ENCODE data around the gene XPC. TPM values are rescaled to one million over a fixed set of nuclear protein-coding genes. Genes with fewer than 3 reads are reported as not detected.
"Not testable (repeated sequence)": the region's sequence is repeated elsewhere in the genome, so short reads cannot be mapped to it uniquely, and the experiment has no call there.

Gene XPC
- total RNA-seq, 1 experiment from 2014 or later, result 13.0 TPM

DNA sequence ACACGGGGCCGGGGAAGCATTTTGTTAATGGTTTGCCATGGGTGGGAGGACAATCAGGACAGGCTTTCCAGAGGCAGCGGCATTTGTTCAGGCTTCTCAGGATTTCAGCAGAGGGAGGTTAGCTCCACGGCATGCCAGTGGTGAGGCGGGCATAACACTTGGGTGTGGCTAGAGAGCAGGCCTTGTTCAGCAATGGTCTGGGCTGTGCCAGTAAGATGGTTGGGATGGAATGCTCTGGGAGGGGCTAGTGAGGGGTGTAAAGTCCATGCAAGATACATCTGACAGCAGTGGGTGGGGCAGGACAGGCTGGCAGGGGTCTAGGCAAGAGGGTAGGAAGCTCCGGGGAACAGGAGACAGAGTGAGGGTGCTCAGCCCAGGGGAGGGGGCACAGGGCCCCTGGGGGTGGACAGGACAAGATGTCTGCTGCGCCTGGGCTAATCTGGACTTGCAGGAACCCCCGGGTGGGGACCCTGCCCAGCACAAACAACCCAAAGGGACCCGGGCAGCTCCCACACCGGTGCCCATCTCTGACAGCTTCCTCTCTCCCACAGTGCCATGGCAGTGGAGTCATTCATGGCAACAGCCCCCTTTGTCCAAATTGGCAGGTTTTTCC lies 45.1 kb downstream of the XPC start:
- no peak for DNase-seq (ENCODE audit: low read depth)

DNA sequence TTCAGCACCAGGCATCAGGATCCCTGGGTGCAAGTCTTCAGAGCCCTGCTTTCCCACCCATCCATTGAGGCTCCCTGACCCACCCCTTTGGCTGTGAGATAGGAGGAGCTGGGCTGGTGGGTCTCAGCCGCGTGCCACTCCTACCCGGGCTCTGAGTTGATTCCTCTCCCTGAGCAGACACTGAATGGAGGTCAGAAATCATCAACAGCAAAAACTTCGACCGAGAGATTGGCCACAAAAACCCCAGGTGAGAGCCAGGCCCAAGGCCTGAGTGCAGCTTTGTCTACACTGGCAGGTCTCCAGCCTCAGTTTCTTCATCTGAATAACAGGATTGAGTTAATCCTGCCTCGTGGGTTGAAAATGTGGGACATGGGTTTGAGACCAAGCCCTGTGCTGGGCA lies 45.7 kb downstream of the XPC start:
- DNase-seq (ENCODE audit: low read depth), result no peak

DNA sequence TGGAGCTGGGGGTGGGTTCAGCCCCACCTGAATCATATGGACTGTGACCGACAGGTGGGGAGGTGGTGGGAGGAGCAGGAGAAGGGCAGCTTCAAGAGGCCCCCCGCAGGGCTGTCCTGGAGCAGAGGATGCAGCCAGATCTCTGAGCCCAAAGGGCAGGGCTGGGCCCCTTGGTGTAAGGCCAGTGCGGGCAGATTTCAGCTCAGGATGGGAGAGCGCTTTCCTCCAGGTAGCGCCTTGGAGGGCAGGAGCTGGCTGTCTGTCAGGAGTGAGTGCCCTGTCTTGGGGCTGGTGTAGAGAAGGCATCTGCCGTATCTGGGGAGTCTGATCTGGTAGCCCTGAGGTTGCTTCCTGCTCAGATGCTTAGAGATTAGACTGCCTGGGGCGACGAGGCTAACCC lies 46.3 kb downstream of the XPC start:
- no peak for DNase-seq (ENCODE audit: low read depth)

DNA sequence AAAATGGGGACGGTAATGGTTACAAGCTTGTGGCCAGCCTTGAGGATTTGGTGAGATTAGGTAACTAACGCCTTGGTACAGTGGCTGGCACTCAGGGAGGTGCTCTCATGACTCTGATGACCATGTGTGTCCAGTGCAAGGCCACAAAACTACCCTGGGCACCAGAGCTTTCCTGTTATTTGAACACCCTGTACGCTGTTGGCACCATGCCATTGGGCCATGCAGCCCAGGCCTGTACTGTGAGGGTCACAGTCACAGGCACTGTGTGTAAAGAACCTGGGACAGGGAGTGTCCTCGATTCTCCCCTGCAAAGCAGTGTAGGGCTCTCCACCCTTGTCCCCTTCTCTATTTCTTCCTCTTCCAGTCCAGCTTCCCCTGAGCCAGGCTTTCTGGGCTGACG lies 47.3 kb downstream of the XPC start:
- no peak for DNase-seq (ENCODE audit: low read depth)

DNA sequence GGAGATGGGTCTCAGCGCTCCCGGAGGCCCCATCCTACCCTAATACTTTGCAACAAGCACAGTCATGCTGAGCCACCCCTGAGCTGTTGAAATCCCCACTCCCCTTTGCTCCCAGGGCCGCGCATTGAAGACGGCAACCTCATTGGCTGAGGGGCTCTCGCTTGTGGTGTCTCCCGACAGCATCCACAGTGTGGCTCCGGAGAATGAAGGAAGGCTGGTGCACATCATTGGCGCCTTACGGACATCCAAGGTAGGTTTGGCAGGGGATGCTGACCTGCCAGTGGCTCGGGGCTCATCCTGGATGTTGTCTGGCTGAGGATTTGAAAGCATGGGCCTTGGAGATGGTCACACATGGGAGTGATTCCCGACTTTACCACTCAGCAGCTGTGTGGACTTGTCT lies 47.7 kb downstream of the XPC start:
- no peak for DNase-seq (ENCODE audit: low read depth)

DNA sequence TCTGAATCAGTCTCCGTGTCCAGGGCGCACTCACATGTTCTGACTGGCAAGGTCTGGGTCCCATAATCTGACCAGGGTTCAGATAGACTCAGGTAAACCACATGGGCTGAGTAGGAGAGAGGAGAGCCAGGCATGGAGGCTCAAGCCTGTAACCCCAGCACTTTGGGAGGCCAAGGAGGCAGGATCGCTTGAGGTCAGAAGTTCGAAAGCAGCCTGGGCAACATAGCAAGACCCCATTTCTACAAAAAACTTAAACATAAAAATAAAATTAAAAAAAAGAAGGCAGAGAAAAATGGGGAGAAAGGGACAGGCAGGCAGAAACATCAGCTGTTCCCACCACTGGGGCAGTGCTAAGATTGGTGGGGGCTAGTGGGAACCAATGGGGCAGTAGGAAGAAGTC lies 48.2 kb downstream of the XPC start:
- DNase-seq (ENCODE audit: low read depth), result no peak

DNA sequence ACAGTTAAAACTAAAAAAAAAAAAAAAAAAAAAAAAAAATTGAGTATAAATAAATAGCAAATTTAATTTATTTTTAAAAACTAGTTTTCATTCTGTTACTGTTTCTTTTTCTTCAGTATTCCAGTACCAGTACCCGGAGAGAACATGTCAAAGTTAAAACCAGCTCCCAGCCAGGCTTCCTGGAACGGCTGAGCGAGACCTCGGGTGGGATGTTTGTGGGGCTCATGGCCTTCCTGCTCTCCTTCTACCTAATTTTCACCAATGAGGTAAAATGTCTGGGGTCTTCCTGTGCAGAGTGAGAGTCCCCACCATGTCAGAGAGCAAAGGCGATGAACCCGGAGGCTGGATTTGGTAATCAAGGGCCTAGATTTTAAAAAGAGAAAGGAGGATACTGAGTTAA lies 49.1 kb downstream of the XPC start:
- no peak for DNase-seq (ENCODE audit: low read depth)

DNA sequence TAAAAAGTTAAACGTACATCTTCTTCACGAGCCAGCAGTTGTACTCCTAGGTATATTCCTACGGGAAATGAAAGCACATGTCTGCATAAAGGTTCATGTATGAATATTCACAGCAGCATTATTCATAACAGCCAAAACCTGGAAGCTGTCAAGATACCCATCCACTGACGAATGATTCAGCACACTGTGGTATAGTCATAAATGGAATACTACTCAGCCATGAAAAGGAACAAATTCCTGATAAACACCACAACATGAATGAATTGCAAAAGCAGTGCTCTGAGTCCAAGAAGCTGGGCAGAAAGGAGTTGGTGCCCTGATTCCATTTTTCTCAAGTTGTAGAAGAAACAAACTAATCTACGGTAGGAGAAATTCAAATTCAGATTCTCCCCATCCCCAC lies 49.7 kb downstream of the XPC start:
- no peak for DNase-seq (ENCODE audit: low read depth)

DNA sequence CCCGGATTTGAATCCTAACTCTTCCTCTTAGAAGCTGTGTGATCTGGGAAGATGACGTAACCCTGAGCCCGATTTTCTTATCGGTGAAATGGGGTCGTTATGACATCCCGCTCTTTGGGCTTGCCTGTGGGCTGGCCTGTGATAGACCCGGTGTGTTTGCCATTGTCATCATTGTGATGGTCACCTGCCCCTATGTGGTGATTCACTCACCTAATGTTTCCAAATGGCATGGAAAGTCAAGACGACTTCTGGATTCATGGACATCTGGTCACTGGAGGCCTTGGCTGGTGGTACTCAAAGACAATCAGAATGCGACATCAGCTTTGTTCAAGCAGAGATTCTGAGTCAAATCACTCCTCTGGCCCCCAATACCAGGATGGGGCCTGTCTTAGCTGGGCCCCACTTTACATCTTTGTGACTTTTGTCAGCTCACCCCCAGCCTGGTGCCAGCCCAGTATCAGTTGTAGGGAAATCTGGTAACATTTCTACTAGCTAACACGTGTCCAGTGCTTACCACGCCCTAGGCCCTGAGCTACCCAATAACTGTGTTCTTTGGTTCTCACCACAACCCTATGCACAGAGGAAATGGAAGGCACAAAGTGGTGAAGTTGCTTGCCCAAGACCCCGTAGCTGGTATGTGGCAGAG lies 50.8 kb downstream of the XPC start:
- no peak for DNase-seq (ENCODE audit: low read depth)

DNA sequence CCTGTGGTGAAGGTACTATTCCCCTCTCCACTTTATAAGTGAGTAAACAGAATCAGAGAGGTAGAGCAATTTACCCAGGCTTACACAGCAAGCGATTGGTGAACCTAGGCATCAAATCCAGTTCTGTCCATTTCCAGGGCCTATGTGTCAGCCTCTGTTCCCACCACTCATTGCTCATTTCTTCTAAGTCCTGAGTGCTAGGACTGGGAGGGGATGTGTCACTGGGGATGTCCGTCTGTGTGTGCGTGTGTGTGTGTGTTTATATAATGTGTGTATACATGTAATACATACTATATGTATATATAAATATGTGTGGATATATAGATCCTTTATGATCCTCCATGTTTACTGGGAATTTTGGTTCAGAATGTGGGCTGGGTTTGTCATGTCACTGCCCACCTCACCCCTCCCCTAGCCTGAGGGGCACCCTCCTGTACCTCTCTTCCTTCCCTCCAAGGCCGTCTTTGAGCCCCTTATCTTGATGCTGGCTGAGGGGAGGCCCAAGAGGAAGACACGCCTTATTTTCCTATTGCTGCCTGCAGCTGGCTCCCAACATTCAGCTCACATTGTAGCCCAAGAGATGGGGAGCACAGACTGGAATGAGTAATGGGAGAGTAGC lies 51.4 kb downstream of the XPC start:
- DNase-seq (ENCODE audit: low read depth), result no peak

DNA sequence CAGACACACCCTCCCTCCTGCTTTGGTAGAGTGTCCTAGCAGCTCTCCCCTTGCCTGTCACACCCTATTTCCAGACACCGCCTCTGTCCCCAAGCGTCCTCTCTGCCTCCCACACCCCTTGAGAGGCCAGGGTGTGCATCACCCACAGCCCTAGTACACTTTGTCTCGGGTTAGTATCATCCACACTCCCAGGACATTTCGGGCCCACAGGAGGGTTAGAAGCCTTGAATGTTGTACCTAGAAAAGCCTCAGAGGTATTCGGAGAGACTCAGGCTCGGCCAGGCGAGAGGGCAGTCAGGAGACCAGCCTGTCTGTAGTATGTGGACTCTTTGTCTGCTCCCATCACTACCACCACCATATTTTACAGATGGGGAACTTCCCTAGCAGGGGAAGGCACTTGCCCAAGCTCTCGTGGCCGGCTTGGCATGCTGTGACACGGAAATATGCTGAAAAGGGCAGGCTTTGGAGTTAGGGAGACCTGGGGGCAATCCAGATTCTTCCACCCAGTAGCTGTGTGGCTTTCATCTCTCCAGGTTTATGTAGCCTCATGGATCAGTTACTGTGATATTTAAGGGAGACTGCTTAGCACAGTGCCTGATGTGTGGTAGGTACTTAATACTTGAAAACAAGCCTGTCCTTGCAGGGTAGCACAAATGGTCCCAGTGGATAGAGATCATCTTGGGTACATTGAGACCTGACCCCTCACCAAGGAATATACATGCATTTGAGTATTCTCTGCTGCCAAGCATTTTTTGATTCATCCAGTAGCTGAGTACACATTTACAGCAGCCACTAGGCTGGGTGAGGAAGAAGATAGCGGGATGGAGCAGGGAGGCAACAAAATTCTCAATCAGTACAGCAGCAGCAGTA lies 52.1 kb downstream of the XPC start:
- no peak for DNase-seq (ENCODE audit: low read depth)

DNA sequence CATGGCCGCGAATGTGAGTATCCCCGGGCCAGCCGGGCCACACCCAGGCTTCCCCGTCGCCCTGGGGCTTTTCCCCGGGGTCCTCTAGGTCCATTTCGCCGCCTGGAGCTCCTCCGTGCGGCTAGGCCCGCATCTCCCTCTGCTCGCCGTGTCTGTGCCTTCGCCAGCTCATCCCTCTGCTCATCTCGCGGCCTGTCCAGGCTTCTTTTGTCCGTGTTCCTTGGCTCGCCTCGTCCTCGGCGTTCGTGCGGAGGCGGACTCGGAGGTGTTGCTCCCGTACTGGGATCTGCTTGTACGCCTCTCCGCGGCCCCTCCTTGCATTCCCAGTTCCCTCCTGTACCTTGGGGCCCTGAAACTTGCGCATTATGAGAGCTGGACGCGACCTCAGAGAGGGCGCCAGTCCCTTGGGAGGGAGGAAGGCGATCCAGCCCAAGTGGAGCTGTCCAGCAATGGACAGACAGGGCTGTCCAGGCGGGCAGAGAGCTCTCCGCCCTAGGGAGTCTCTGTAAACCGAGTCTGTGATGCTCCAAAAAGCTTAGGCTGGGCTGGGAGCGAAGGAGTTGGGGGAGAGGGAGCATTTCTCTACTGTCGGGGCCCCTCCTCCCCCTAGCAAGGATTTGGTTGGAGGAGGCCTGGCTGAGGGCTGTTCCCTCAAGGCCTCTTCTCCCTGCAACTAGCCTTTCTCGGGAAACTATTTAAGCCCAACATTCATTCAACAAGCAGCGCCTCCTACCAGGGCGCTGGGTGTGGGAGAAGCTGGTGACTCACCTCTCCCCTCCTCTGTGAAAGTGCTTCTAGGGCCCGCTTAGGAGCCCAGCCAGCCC lies 53.0 kb downstream of the XPC start:
- DNase-seq (ENCODE audit: low read depth), result peak; percentile 90

DNA sequence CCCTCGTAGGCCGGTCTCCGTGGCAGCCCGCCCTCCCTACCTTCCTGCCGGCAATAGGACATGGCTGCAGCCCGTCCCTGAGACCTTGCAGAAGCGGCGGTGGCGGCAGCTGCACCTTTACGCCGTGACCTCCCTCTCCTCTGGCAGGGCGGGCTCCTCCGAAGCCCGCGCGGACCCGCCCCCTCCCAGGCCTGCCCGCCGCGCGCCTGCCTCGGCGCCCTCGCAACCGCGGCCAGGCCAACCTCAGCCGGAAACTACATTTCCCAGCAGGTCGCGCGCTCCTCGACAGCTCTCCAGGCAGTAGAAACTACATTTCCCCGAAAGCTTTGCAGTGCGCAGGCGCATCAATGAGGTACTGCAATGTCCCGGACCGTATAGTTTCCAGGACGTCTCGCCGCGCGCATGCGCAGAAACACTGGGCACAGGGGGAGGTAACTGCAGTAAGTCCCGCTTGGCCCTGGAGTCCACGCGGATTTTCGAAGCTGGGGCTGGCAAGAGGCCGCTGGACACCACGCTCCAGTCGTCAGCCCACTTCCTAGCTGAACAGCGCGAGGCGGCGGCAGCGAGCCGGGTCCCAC lies 53.7 kb downstream of the XPC start, which contains the start of the genes CHCHD4 and TMEM43:
CHCHD4 (minus strand) TSS at position 256 of the 578 bp plus-strand sequence; CDS start at position 62, 194 bp downstream.
TMEM43 (plus strand) TSS at position 438 of the 578 bp plus-strand sequence. CDS start 142 bp downstream, outside the sequence.
- DNase-seq (ENCODE audit: low read depth), result peak; percentile 97

DNA sequence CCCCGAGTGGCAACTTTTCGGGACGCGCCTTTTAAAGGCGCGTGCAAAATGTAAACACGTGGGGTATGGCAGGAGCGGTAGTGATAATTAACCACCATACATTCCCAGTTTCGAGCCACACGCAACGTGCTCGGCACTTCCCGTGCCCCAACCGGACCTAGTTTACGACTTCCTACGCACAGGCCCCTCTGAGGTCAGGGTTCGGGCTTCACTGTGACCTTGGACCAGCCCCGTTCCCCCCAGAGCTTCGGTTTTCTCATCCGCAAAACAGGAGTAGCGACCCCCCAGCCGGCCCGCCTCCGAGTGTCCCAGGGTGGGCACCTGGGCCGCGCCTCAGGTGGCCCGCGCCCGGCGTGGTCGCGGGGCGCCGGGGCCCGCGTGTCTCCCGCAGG lies 54.2 kb downstream of the XPC start:
- peak; percentile 31 for DNase-seq (ENCODE audit: low read depth)

DNA sequence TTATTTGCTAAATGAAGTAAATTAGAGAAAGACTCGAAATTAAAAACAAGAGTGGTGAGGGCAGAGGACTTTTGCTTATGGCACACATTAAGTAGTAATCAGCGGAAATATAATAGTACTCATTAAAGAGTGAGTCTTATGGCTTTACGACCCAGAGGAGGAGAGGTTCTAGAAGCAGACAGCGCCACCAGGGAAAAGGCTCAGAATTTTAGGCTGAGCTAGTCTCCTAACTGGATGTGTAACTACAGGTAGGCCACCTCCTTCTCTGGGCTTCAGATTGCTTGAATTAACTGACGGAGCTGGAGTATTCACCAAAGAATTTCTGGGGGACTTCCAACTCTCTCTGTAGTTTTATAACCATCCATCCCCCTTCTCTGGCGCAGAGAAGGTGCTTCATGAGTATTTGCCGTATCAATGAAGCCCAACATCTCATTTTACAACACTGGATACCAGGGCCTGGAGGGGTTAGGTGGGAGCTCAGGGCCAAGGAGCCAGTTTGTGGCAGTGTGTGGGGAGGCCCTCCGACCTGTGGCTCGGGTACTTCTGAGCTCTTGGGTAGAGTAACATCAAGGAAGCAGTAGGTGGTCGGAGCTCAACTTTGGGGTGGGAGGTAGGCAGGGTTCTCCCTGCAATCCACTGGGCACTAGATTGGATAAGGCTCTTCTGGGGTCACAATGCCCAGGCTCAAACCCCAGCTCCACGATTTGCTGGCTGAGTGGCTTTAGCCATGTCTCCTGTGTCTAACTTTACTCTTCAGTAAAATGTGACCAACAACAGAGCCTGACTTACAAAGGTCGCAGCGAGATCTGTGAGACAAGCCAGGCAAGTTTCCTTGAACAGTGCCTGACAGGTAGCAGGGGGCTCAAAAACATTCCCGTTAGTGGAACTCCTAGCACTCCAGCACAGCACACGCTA lies 54.8 kb downstream of the XPC start:
- no peak for DNase-seq (ENCODE audit: low read depth)

DNA sequence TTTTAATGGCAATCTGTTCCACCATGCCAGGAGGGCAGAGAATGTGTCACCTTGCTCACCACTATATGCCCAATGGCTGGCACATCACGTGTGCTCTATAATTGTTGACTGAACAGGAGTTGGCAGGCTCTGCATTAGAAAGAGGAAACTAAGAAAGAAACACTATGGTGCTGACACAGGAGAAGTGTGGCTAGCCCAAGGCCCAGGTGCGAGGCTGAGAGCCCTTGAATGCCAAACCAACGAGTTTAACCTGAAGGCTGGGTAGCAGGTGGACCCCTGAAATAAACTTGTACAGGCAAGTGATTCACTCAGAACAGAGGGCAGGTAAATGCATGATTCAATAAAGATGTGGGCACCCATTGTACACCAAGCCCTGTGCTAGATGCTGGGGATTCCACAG lies 56.1 kb downstream of the XPC start:
- no peak for DNase-seq (ENCODE audit: low read depth)

DNA sequence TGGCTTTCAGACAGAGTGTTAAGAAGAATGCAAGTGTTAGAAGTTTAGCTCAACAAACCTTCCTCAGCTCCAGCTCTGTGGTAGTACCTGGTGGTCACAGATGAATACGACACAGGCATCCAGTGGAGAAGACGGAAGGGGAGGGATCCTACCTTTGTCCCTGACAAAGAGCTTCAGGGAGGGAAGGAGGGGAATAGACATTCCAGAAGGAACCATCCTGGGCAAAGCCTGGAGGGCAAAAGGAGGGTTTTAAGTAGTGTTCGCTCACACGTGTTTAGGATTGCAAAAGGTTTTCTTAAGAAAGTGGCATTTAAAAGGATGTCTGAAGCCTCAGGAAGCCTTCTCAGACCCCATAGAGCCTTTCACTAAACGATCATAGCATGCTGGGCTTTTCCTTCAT lies 56.5 kb downstream of the XPC start:
- no peak for DNase-seq (ENCODE audit: low read depth)

DNA sequence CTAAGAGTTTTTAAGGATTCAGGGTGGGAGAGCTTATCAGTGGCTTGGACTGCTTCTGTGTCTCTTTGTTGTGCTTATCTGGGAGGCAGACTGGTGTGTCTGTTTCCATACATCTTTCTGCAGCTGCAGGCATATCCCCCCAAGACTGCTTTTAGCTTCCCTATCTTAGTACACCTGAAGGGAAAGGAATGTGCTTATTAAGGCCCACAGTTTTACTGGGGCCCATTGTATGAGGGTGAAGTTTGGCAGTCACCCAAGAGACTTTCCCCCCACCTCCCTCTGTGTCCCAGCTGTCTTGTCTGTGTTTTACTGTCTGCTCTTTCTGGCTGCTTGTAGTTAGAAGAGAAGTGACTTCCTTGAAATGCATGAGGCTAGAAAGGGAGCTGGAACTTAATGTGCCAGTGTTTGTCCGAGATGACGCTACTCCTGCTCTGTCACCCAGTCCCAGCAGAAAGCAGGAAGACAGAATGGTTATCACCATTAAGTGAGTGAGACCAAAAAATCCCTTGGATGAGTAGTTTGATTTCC lies 57.4 kb downstream of the XPC start:
- not testable (repeated sequence) for DNase-seq (ENCODE audit: low read depth)

DNA sequence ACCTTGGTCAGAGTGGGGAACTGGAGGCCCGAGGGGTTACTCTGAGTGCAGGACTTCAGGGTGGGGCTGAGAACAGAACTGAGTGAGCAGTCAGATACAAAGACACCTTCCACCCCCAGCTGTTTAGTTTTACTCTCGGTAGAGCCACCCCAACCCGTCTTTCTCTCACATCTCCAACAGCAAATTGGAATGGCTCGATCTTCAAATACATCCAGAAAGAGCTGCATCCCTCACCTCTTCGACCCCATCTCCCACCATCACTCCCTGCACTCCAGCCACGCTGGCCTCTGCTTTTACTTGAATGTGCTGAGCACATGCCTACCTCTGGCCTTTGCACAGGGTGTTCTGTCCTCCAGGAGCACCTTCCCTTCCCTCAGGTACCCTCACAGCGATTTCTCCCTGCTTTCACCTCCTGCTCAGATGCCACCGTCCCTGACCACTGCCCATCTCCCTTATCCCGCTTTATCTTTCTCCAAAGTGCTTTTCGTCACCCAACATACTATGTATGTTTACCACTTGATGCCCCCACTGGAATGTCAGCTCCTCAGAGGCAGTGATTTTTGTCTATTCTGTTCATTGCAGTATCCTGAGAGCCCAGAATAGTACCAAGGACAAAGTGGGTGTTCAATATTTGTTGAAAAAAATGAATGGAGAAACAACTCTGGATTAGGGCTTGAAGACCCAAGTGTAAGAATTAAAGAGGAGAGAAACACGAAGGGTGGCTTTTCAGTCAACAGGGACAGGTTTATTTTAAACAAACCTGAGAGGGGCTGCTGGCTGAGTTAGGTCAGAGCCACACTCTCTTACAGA lies 58.1 kb downstream of the XPC start:
- DNase-seq (ENCODE audit: low read depth), result no peak

Measured in M059J (cell line).